ENCODE measurements around the gene CYP27B1. TPM values are rescaled to one million over a fixed set of nuclear protein-coding genes. Genes with fewer than 3 reads are reported as not detected.

The CYP27B1 gene
- total and polyA plus RNA-seq, 9 of the 15 experiments (the other 6 are each of a cell fraction or from before 2014, with no cell fraction given), result 0.18 to 4.2 (median 1.8) TPM

DNA sequence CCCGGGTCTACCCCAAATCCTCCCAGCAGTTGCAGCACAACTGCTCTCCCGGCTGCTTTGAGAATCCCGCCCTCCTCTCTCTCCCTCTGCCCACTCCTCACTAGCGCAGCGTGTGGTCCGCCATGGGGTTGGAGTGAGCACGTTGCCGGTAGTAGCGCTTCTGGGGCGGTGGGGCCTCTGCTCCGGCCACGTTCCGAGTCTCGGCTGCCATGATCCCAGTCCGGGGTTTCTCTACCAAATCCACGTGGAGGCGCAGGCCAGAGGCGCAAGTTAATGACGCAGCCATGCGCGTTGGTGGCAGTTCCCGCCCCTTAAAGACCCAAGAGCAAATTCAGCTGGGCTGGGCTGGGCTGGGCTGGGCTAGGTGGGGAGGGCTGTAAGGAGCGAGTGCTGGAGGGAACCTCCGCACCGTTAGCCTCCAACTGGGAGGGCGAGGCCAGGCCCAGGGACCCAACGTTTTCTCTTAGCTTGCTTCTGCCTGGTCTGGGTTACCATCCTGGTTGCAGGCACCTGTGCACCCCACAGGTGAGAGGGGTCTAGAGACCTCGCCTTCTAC is 5.1 kb upstream of the CYP27B1 start, which contains the start of gene METTL1 (continued):
- TF ChIP-seq ZNF589 (CRISPR knock-in tag; IDR thresholded peaks at IDR 0.05; ENCODE audit: low read depth) (peak; percentile 39; the same call in 1 of the 2 replicates), MTA3 (IDR thresholded peaks at IDR 0.05; ENCODE audit: borderline replicate concordance) (peak; percentile 62; the same call in 1 of the 2 replicates), U2AF1 (optimal IDR thresholded peaks at IDR 0.05; ENCODE audit: low read depth, low read length) (no peak), FOXK2 (conservative IDR thresholded peaks at IDR 0.05 in 1 of 2, IDR thresholded peaks at IDR 0.05 in 1 of 2; ENCODE audit: low read depth in 2 of 2) (peak in 1 of 2 experiments; percentile 92; a peak in 3 of 4 replicates), GATA2 (CRISPR knock-in tag; IDR thresholded peaks at IDR 0.05) (no peak), PTRF (tag; IDR thresholded peaks at IDR 0.05) (no peak), MGA (IDR thresholded peaks at IDR 0.05) (peak; percentile 49; the same call in 1 of the 2 replicates), EHMT2 (IDR thresholded peaks at IDR 0.05) (no peak), PTBP1 (IDR thresholded peaks at IDR 0.05; ENCODE audit: low read depth, low read length) (no peak)
- TF ChIP-seq, protein P1, sequence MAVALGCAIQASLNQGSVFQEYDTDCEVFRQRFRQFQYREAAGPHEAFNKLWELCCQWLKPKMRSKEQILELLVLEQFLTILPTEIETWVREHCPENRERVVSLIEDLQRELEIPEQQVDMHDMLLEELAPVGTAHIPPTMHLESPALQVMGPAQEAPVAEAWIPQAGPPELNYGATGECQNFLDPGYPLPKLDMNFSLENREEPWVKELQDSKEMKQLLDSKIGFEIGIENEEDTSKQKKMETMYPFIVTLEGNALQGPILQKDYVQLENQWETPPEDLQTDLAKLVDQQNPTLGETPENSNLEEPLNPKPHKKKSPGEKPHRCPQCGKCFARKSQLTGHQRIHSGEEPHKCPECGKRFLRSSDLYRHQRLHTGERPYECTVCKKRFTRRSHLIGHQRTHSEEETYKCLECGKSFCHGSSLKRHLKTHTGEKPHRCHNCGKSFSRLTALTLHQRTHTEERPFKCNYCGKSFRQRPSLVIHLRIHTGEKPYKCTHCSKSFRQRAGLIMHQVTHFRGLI (CRISPR knock-in tag; IDR thresholded peaks at IDR 0.05), result no peak
- TF ChIP-seq, protein P2, sequence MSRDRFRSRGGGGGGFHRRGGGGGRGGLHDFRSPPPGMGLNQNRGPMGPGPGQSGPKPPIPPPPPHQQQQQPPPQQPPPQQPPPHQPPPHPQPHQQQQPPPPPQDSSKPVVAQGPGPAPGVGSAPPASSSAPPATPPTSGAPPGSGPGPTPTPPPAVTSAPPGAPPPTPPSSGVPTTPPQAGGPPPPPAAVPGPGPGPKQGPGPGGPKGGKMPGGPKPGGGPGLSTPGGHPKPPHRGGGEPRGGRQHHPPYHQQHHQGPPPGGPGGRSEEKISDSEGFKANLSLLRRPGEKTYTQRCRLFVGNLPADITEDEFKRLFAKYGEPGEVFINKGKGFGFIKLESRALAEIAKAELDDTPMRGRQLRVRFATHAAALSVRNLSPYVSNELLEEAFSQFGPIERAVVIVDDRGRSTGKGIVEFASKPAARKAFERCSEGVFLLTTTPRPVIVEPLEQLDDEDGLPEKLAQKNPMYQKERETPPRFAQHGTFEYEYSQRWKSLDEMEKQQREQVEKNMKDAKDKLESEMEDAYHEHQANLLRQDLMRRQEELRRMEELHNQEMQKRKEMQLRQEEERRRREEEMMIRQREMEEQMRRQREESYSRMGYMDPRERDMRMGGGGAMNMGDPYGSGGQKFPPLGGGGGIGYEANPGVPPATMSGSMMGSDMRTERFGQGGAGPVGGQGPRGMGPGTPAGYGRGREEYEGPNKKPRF (IDR thresholded peaks at IDR 0.05; ENCODE audit: low read depth, low read length), result no peak
